GM21528 (cell line): ENCODE measurements around the gene ARHGEF7.
A peak's percentile ranks its signal among the peaks of the same experiment; 100 is the strongest.

ENCODE experiments used
- ATAC-seq: cut with Tn5 transposase; IDR thresholded peaks from one replicate; pipeline ENCODE4 v1.9.1; 2021; ENCODE audit warnings: mild to moderate bottlenecking, moderate library complexity; ENCODE audit not compliant: unreplicated experiment, low FRiP score

Gene ARHGEF7

DNA sequence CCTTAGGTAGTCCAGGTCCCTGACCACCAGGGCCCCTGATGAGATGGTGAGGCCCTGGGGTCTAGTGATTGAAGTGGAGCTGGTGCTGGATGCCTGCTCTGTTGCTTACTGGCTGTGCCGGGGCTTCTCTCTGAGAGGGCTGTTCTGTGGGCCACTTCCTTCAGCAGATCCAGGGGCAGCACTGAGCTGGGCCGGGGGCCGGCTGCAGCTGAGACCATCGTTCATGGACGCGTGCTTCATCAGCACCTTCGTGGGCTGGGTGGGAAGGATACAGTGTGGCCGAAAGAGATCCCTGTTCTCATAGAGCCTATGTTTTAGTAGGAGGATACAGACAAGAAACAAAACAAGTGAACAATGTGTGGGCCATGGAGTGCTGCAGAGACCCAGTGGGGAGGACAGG is 172.1 kb downstream of the ARHGEF7 start:
- ATAC-seq: no peak

- no peak for ATAC-seq
These were observed 173.2 kb downstream of the ARHGEF7 start for GRCh38 chr13:111288276-111288675.

DNA sequence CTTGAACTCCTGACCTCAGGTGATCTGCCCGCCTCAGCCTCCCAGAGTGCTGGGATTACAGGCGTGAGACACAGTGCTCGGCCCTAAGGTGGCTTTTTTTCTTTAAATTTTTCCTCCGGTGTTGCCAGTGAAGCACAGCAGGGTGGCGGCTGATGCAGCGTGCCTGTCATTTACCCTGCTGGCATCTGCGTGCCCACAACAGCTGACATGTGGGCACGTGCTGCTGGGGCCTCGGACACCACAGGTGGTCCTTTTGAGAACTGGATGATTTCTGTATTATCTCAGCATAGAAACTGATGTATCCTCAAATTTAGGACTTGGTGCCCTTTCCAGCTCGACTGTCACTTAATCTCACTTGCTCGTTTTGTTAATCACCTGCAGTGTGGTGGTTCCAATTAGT is 174.1 kb downstream of the ARHGEF7 start:
- ATAC-seq: no peak

DNA sequence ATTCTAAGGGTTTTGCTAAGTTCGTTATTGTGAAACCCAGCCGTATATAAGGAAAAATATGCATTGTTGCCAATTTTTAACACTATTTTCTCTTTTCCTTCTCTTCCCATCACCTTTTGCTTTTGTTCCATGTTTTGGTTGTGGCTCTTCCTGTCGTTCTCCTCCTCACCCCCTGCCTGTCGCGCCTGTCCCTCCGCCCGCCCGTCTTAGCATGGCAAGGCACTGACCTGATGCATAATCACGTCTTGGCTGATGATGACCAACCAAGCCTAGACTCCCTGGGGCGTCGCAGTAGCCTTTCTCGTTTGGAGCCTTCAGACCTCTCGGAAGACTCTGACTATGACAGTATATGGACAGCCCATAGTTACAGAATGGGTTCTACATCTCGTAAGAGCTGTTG is 176.8 kb downstream of the ARHGEF7 start:
- ATAC-seq: no peak

- no peak for ATAC-seq
These were observed 177.8 kb downstream of the ARHGEF7 start for GRCh38 chr13:111292710-111293485.

GRCh38 chr13:111295886-111296285 is 180.8 kb downstream of the ARHGEF7 start:
- no peak for ATAC-seq

DNA sequence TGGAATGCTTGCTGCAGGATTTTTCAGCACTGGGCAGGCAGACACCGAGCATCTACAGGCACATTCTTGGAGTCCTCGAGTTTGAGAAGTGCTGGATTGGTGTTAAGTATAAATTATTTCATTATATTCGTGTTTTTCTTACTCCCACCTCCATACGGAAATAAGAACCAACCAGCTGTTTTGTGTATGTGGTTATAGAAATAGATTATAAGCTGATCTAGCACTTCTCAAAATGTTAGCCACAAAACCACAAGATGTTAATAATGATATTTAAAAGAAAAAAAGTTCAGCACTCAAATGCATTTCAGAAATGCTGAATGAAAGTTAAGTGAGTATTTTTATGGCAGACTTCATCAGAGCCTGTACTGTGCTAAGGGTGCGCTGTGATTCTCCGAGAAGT is 181.3 kb downstream of the ARHGEF7 start:
- no peak for ATAC-seq

DNA sequence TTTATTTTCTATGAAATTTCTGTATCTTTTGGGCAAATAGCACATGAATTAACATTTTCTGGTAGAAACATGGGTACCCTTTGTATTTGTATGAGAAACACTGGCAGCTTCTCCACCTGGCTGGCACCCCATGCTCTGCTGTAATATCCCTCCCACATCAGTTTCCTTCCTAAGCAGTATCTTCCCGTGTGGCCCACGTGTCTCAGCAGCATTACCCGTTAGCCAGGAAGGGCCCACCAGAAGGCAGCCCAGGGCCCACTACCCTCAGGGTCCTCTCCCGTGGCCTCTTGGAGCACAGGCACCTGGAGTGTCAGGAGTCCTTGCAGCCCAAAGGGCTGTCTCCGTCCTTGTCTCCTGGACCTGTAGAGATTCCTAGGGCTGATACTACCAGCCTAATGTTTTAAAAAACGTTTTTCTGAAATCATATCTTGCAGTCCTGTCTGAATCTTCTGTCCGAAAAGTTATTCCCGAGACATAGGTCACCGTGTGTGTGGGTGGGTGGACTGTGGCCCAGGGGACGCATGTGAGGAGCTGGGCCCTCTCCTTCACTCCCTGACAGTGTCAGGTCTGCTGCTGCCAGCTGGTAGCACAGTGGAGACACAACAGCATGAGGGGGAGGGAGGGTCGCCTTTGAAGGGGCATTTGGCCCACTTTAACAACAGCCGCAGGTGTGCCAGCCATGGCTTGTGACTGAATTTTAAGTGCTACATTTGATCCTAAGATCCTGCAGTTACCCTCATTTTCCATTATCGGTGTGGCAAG is 183.3 kb downstream of the ARHGEF7 start:
- no peak for ATAC-seq

GRCh38 chr13:111302045-111302726 is 187.1 kb downstream of the ARHGEF7 start:
- ATAC-seq: no peak

GRCh38 chr13:111303559-111303958 is 188.4 kb downstream of the ARHGEF7 start:
- no peak for ATAC-seq

DNA sequence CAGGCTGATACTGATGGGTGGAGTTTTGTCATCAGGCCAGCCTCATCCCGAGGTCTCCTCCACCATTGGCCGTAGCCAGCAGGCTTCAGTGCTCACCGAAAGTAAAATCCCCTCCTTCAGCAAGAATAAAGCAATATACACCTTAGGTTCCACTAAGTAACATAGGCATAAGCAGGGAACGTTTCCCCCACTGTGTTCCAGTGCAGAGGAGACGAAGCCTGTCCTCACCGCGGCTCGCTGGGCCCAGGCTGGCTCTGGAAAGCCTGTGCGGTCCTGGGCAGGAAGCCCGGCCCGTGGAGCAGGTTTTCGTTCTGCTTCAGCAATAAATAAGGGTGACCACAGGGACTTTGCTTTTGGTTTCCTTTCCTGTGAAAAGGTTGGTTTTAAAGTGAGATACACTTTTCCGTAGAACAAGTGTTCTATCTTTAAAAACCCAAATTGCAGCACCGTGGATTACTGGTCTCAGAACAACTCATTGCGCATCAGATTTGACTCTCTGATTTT is 189.0 kb downstream of the ARHGEF7 start:
- peak; percentile 89 for ATAC-seq

GRCh38 chr13:111304603-111305289 is 189.6 kb downstream of the ARHGEF7 start:
- no peak for ATAC-seq

GRCh38 chr13:111312944-111313590 is 198.0 kb downstream of the ARHGEF7 start:
- no peak for ATAC-seq

GRCh38 chr13:111313911-111314425 is 198.9 kb downstream of the ARHGEF7 start:
- ATAC-seq: no peak

DNA sequence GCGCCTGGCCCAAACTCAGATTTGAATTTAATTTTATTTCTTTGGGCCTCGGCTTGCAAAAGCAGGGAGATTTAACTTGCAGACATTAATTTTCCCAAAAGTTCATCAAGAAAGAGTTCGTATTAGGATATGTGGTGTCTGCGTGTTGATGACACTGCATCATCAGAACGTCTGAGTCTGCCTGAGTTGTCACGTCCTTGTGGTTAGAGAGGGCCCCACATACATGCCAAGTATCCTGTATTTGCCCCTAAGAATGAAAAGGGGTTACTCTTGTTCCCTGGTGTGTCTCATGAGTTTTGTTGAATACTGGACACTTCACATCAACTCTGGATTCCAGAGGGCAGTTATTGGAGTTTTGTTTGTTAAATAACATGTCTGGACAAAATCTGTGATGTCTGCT is 199.7 kb downstream of the ARHGEF7 start:
- no peak for ATAC-seq

DNA sequence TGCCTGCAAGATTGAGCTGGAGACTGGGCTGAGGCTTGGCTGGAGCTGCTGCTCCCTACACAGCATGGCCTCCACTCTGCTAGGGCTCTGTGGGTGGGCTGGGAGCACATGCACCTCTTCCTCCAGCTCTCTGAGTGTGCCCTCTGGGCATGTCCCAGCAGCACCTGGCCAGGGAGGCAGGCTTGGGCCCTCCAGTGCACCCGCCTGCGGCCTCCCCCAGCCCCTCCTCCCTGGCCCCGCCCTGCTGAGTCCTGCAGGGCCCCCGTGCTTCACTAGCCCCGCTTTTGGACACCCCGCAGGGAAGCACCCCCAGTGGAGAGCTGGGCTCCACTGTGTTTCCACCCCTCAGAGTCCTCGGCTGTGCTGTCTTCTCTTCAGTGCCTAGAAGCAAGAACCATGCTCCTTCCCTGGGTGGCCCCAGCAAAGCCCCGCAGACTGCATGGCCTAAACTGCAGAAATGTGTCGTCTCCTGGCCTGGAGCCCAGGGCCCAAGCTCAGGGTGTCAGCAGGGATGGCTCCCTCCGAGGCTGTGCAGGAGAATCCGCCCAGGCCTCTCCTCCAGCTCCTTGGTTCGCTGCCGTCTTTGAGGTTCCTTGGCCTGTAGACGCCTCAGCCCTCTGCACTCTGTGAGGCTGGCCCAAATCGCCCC is 200.4 kb downstream of the ARHGEF7 start:
- no peak for ATAC-seq

DNA sequence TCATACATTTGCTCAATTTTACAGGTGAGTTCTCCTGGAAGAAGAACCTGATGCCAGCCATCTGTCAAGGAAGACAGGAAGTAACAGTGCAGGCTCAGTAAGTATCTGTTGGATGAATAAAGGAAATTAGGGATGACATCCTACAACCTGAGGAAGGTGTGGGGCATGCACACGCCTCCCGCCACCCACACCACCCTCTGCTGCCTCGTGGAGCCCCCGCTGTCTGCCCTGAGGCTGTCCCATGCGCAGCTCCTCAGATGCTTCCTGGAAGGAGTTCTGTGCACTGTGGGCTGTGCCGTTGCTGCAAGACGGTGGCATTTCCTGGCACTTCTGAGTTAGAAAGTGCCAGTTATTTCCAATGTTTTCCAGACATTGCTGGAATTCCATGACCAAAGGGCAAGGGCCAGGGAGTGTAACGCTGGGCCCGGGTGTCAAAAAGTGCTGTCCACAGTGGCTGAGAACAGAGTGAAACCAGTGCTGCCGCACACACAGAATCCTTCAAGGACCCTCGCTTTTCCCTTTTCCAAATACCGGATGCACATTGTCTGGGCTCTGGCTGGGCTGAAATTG is 201.1 kb downstream of the ARHGEF7 start:
- no peak for ATAC-seq

GRCh38 chr13:111317042-111317550 is 202.0 kb downstream of the ARHGEF7 start:
- no peak for ATAC-seq
